Coronary artery (tissue), 2 donors: Measurements from ENCODE around the gene WSB1.
A peak's percentile ranks its signal among the peaks of the same experiment; 100 is the strongest.

Experiments
- DNase-seq: peaks from one replicate; pipeline ENCODE4 v3.0.0-alpha.2; 2017; ENCODE audit warnings: low spot score
- H3K27ac ChIP-seq, 2 donors: fragments of 200-600 bp; sonication (generic); one replicate each; pipeline ENCODE4 v1.5.1; 2016 to 2019
- H3K4me3 ChIP-seq: fragments of 200-600 bp; sonication (generic); 2 replicates; pipeline ENCODE4 v1.5.1; 2016; ENCODE audit warnings: mild to moderate bottlenecking, moderate library complexity
- TF ChIP-seq, protein P1 (sequence below): fragments of 200-600 bp; sonication (generic); IDR thresholded peaks from one replicate; pipeline ENCODE4 v1.5.1; 2019; ENCODE audit warnings: antibody characterized with exemption

WSB1 gene

DNA sequence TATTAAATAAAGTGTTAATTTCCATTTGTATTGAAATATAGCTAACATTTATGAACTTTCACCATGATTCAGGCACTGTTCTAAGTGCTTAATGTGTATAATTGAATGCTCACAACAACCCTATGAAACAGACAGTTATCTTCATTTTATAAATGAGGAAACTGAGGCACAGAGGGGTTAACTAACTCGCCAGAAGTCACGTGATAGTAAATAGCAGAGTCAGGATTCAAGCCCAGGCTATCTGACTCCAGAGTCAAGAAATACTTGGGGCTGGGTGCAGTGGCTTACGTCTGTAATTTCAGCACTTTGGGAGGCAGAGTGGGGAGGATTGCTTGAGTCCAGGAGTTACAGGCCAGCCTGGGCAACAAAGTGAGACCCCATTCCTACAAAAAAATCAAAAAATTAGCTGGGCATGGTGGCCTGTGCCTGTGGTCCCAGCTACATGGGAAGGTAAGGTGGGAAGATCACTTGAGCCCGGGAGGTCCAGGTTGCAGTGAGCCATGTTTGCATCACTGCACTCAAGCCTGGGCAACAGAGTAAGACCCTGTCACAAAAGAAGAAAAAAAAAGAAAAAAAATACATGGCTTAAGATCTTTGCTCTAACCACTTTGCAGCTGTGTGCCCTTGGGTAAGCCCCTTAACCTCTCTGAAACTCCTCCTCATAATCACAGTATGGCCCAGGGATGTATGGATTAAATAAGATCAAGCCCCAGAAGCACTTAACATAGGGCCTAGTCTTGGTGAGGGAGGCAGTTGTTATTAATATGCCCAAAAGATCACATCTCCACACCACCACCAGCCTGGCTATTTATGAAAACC is 29.0 kb downstream of the WSB1 start:
- Histone ChIP-seq H3K27ac (peak overlapping the region; percentile 24 to 75), H3K4me3 (no peak overlapping the region)
- DNase-seq, result peak; percentile 66
- TF ChIP-seq, protein P1, sequence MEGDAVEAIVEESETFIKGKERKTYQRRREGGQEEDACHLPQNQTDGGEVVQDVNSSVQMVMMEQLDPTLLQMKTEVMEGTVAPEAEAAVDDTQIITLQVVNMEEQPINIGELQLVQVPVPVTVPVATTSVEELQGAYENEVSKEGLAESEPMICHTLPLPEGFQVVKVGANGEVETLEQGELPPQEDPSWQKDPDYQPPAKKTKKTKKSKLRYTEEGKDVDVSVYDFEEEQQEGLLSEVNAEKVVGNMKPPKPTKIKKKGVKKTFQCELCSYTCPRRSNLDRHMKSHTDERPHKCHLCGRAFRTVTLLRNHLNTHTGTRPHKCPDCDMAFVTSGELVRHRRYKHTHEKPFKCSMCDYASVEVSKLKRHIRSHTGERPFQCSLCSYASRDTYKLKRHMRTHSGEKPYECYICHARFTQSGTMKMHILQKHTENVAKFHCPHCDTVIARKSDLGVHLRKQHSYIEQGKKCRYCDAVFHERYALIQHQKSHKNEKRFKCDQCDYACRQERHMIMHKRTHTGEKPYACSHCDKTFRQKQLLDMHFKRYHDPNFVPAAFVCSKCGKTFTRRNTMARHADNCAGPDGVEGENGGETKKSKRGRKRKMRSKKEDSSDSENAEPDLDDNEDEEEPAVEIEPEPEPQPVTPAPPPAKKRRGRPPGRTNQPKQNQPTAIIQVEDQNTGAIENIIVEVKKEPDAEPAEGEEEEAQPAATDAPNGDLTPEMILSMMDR, result no peak

DNA sequence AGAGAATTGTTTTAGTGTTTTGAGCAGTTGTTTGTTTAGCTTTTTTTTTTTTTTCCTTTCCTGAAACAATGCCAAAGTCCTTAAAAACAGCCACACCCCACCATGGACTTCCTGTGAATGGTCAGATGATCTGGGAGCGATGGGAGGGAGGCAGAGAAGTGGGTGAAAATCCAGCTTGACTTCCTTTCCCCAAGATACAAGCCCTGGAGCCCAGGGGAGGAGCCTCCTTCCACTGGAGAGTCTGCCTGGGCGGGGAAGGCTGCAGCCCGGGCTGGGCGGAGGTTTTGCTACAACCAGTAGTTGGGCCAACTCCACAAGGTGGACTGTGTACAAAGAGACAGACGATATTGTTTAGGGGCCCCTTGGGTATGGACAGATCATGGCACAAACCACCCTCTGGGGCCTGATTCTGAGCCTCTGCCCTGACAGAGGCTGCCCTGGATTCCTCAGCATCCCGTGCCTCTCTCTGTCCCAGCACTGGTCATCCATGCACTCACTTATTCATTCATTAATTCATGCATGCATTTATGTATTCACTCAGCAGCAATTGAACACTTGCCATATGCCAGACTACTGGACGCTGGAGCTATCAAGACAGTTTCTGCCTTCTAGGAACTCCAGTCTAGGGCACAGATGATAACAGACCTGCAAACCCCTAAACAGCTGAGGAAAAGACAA is 29.8 kb downstream of the WSB1 start:
- DNase-seq, result peak; percentile 81
- Histone ChIP-seq H3K4me3 (peak overlapping the region; percentile 27), H3K27ac (peak overlapping the region; percentile 24 to 75)

DNA sequence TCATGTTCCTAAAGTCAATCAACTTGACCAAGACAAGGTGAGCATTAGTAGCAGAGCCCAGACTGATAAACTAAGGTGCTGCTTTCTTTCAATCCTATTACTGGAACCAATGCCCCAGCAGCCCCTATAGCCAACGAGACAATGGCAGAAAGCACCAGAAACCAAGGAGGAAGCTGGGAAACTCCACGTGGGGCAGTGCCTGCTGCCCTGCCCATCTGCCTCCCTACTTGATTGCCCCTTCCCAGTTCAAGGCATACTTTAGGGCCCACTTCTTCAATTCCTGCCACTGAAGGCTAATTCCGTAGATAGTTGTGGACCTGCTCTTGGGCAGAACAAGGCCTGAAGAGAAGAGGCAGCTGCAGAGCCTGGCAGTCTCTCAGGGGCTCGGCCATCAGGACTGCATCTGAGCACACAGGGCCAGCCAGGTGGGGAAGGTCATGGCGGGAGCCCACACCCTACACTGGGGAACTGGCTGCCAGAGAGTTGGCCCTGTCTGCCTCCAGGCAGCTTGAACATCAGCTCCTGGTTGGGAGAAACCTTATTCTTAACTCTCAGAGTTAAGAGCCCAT is 30.9 kb downstream of the WSB1 start:
- H3K27ac ChIP-seq, result peak overlapping the region in 1 of 2 donors; percentile 75
- TF ChIP-seq, protein P1, result no peak
- peak; percentile 54 for DNase-seq
- no peak overlapping the region for H3K4me3 ChIP-seq

More for the DNA sequence above, 29.8 kb downstream of the WSB1 start:
- TF ChIP-seq, protein P1, result no peak

DNA sequence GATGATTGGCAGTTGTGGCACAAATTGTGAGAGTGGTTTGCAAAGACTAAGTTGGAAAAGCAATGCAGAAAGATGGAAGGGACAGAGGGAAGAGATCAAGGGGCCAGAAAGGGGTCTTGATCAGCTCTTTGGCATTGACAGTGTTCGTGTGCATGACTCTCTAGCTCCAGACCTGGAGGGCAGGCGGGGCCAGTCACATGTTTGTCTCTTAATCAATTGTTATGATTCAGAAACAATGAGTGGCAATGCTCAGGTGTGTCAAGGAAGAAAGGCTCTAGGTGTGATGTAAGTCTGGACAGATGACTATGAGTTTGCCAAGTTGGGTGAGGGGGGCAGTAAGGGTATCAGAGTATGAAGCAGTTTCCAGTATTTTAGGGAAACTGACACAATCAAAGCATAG is 32.1 kb downstream of the WSB1 start:
- DNase-seq, result peak; percentile 8

DNA sequence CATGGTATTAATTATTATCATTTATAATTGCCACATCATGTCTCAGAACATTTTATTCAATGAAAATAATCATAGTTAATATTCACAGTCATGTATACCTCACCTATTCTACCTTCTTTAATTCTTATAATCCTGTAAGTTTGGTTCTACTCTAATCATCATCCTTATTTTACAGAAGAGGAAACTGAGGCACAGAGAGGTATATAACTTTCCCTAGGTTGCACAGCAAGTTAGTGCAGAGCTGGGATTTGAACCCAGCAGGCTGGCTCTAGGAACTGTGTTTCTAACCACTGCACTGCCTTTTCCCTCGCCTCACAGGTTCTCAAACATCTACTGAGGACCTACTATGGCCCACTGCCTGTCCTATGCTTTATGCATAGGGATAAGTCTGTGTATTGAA is 32.7 kb downstream of the WSB1 start:
- H3K27ac ChIP-seq, result no peak overlapping the region
- H3K4me3 ChIP-seq, result no peak overlapping the region
- peak; percentile 22 for DNase-seq
- TF ChIP-seq, protein P1, result no peak

More for the DNA sequence above, 32.1 kb downstream of the WSB1 start:
- no peak overlapping the region for H3K27ac ChIP-seq
- H3K4me3 ChIP-seq, result no peak overlapping the region
- TF ChIP-seq, protein P1, result no peak

DNA sequence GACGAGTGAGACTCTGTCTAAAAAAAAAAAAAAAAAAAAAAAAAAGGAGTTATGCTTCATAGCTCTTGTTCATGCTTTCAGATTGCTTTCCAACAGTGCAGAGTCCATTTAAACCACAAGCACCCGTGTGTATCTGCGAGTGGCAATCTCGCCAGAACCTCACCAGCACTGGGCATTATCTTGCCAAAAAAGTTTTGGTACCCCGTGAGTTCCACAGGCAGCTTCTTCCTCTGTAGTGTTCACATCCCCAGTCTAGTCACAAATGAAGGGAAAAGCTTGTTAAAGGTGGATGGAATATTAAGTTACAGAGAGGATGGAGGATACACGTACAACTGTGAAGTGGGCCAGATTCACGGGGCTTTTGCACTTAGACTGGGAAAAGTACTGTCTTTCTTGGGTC is 33.5 kb downstream of the WSB1 start:
- TF ChIP-seq, protein P1, result no peak
- Histone ChIP-seq H3K27ac (no peak overlapping the region), H3K4me3 (no peak overlapping the region)
- peak; percentile 24 for DNase-seq
